ENCODE data around the gene INO80C. TPM values are rescaled to one million over a fixed set of nuclear protein-coding genes. Genes with fewer than 3 reads are reported as not detected.

The INO80C gene
- total RNA-seq, 4 donors from 2014 or later: 9.5 to 20.6 (median 17.1) TPM

GRCh38 chr18:35528749-35529274 is 31.1 kb upstream of the INO80C start:
- Histone ChIP-seq H3K27me3 (no peaks in the 10 kb centered on the region), H3K27ac (no peak overlapping the region), H3K4me1 (peaks cover 0 to 8% (median 0%) of the 10 kb centered on the region in 4 donors), H3K36me3 (no peaks in the 10 kb centered on the region), H3K4me3 (no peak overlapping the region), H3K9me3 (no peaks in the 10 kb centered on the region)
- no peak for DNase-seq
- TF ChIP-seq CTCF (IDR thresholded peaks at IDR 0.05) (no peak), POLR2A (IDR thresholded peaks at IDR 0.05) (no peak)

GRCh38 chr18:35526495-35527059 is 28.8 kb upstream of the INO80C start:
- H3K27me3 ChIP-seq: no peaks in the 10 kb centered on the region
- H3K4me3 ChIP-seq: no peak overlapping the region
- TF ChIP-seq POLR2A (IDR thresholded peaks at IDR 0.05): no peak
- no peak for TF ChIP-seq CTCF (IDR thresholded peaks at IDR 0.05)
- peaks cover 0 to 8% (median 0%) of the 10 kb centered on the region in 4 donors for H3K4me1 ChIP-seq
- no peaks in the 10 kb centered on the region for H3K36me3 ChIP-seq
- no peaks in the 10 kb centered on the region for H3K9me3 ChIP-seq
- H3K27ac ChIP-seq: no peak overlapping the region
- no peak for DNase-seq

GRCh38 chr18:35525795-35526494 is 28.2 kb upstream of the INO80C start:
- no peaks in the 10 kb centered on the region for H3K36me3 ChIP-seq
- no peaks in the 10 kb centered on the region for H3K27me3 ChIP-seq
- H3K4me1 ChIP-seq: peaks cover 0 to 8% (median 0%) of the 10 kb centered on the region in 4 donors
- no peak overlapping the region for H3K27ac ChIP-seq
- H3K4me3 ChIP-seq: no peak overlapping the region
- H3K9me3 ChIP-seq: no peaks in the 10 kb centered on the region
- no peak for DNase-seq
- no peak for TF ChIP-seq CTCF (IDR thresholded peaks at IDR 0.05)
- no peak for TF ChIP-seq POLR2A (IDR thresholded peaks at IDR 0.05)

- TF ChIP-seq CTCF (IDR thresholded peaks at IDR 0.05) (no peak), POLR2A (IDR thresholded peaks at IDR 0.05) (no peak)
- Histone ChIP-seq H3K4me1 (peaks cover 0 to 8% (median 0%) of the 10 kb centered on the region in 4 donors), H3K27ac (no peak overlapping the region), H3K4me3 (no peak overlapping the region), H3K9me3 (no peaks in the 10 kb centered on the region), H3K27me3 (no peaks in the 10 kb centered on the region), H3K36me3 (no peaks in the 10 kb centered on the region)
- no peak for DNase-seq
Measured at GRCh38 chr18:35524226-35524625, 26.5 kb upstream of the INO80C start.

GRCh38 chr18:35522130-35522959 is 24.6 kb upstream of the INO80C start:
- peaks cover 0 to 8% (median 0%) of the 10 kb centered on the region in 4 donors for H3K4me1 ChIP-seq
- no peaks in the 10 kb centered on the region for H3K36me3 ChIP-seq
- H3K9me3 ChIP-seq: no peaks in the 10 kb centered on the region
- H3K4me3 ChIP-seq: no peak overlapping the region
- TF ChIP-seq POLR2A (IDR thresholded peaks at IDR 0.05) (no peak), CTCF (IDR thresholded peaks at IDR 0.05) (no peak)
- no peak for DNase-seq
- H3K27me3 ChIP-seq: no peaks in the 10 kb centered on the region
- no peak overlapping the region for H3K27ac ChIP-seq
